Mammary epithelial cell (primary cell): ENCODE measurements around the gene KMT2E.

Experiments
- CTCF ChIP-seq, 2 donors: IDR thresholded peaks in 1 of 2; conservative IDR thresholded peaks in 1 of 2; 2 replicates each; pipeline ENCODE4 v1.5.1; 2011 to 2012; ENCODE audit warnings: inconsistent platforms in 2 of 2, low read length in 2 of 2, mild to moderate bottlenecking in 2 of 2, control low read depth in 1 of 2, low read depth in 1 of 2; ENCODE audit not compliant: insufficient read depth in 1 of 2; ENCODE audit errors: extremely low read depth in 1 of 2
- EZH2 ChIP-seq: IDR thresholded peaks from 2 replicates; pipeline ENCODE4 v1.6.1; 2012; ENCODE audit warnings: low read length, inconsistent platforms, borderline replicate concordance

GRCh38 chr7:104973227-104973626 is 40.8 kb upstream of the KMT2E start:
- TF ChIP-seq CTCF (conservative IDR thresholded peaks at IDR 0.05 in 1 of 2, IDR thresholded peaks at IDR 0.05 in 1 of 2; ENCODE audit: extremely low read depth in 1 of 2, insufficient read depth in 1 of 2, low read depth in 1 of 2, low read length in 2 of 2) (no peak), EZH2 (no peak)
